Measurements from ENCODE around the gene CCDC27. TPM values are rescaled to one million over a fixed set of nuclear protein-coding genes. Genes with fewer than 3 reads are reported as not detected.

The CCDC27 gene
- total RNA-seq, 3 donors from 2014 or later, result not detected

DNA sequence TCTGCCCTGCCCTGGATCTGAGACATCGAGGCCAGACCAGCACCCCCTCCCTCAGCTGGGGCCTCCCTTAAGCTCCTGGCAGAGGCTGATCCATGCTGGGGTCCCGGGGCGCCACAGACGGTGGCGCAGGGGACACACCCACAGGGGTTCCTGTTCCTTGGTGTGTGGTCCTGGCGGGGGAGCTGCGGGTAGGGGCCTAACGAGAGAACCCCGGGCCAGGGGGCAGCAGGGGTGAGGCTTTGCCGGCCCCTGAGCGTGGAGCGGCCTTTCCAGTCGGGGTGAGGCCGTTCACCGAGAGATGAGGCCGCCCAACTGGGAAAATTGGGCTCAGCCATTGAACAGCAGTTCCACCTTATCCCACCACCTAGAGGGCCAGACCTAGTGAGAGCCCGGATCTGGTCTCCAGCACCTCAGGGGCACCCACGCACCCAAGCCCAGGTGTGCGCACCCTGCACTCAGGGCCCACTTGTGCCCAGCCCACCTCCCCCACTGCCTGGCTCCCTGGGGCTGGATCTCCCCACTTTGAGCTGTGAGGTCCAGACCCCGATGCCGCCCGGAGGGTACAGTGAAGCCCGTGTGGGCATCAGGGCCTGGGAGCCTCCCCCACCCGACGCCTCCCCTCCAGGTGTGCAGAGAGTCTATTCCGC, 45.5 kb upstream of the CCDC27 start:
- TF ChIP-seq, protein P1, sequence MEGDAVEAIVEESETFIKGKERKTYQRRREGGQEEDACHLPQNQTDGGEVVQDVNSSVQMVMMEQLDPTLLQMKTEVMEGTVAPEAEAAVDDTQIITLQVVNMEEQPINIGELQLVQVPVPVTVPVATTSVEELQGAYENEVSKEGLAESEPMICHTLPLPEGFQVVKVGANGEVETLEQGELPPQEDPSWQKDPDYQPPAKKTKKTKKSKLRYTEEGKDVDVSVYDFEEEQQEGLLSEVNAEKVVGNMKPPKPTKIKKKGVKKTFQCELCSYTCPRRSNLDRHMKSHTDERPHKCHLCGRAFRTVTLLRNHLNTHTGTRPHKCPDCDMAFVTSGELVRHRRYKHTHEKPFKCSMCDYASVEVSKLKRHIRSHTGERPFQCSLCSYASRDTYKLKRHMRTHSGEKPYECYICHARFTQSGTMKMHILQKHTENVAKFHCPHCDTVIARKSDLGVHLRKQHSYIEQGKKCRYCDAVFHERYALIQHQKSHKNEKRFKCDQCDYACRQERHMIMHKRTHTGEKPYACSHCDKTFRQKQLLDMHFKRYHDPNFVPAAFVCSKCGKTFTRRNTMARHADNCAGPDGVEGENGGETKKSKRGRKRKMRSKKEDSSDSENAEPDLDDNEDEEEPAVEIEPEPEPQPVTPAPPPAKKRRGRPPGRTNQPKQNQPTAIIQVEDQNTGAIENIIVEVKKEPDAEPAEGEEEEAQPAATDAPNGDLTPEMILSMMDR (IDR thresholded peaks at IDR 0.05), result no peak
- DNase-seq, result no peak
- ATAC-seq, result no peak
- no peaks in the 10 kb centered on the region for H3K4me1 ChIP-seq (ENCODE audit: low read depth)
- H3K36me3 ChIP-seq (ENCODE audit: low read depth), result no peaks in the 10 kb centered on the region
- no peaks in the 10 kb centered on the region for H3K9me3 ChIP-seq
- H3K4me3 ChIP-seq, result no peak overlapping the region
- intact Hi-C loops (cut with DNase I, micrococcal nuclease), result no loop called here

DNA sequence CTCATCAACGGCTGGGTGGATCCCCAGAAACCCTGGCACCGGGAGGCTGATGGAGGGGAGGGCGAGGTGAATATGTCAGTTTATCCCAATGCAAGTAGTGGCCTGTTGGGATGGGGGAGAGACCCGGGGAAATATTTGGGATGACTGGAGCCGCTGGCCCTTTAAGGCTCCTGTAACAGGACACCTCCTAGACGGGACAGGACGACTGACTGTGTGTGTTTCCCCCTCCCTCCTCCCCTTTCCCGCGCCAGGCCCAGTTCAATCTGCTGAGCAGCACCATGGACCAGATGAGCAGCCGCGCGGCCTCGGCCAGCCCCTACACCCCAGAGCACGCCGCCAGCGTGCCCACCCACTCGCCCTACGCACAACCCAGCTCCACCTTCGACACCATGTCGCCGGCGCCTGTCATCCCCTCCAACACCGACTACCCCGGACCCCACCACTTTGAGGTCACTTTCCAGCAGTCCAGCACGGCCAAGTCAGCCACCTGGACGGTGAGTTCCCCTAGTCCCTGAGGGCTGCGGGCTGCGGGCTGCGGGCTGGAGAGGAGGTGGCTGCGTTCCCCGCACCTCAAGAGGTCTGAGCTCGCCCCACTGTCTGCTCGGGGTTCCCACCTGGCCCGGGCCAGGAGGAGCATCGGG, 44.8 kb upstream of the CCDC27 start:
- Histone ChIP-seq H3K4me3 (no peak overlapping the region), H3K4me1 (ENCODE audit: low read depth) (no peaks in the 10 kb centered on the region), H3K36me3 (ENCODE audit: low read depth) (no peaks in the 10 kb centered on the region), H3K9me3 (no peaks in the 10 kb centered on the region)
- ATAC-seq, result no peak
- DNase-seq, result no peak
- TF ChIP-seq, protein P1 (IDR thresholded peaks at IDR 0.05), result no peak
- intact Hi-C loops (cut with DNase I, micrococcal nuclease), result no loop called here

DNA sequence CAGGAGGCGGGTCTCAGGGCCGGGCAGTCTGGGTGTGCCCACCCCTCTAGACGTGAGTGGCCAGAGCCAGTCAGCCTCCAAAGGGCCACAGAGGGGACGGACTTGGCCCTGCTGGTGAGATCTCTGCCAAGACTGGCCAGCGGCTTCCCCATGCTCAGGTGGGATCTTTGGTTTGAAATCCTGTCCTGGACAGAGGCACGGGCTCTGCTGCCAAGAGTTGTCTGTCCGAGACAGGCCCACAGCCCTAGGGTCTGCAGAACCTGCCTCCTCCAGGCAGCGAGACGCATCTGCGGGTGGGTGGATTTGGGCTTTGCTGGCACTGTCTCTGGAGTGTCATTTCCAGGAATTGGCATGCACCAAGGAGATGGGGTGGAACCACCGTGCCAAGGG, 44.3 kb upstream of the CCDC27 start:
- Histone ChIP-seq H3K4me1 (ENCODE audit: low read depth) (no peaks in the 10 kb centered on the region), H3K36me3 (ENCODE audit: low read depth) (no peaks in the 10 kb centered on the region), H3K9me3 (no peaks in the 10 kb centered on the region), H3K4me3 (no peak overlapping the region)
- DNase-seq (no peak), ATAC-seq (no peak)
- TF ChIP-seq, protein P1 (IDR thresholded peaks at IDR 0.05), result no peak
- intact Hi-C loops (cut with DNase I, micrococcal nuclease), result no loop called here

DNA sequence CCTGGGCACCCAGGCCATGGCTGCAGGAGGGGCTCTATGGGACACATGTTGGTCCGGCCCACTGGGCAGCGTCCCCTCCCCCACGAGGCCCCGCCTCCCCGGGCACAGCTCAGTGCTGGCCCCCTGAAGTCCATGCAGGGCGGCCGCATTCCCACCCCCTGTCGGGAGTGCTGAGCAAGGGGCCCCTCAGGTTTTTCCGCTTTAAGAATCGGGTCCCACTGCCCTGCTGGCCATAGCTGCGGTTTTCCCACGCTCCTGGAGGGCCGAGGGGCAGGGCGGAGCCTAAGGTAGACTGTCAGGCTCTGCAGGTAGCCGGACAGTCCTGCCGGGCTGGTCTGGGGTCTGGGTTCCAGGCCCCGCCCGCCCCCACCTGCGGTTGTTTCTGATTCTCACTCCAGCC, 43.5 kb upstream of the CCDC27 start:
- TF ChIP-seq, protein P1 (IDR thresholded peaks at IDR 0.05), result no peak
- intact Hi-C loops (cut with DNase I, micrococcal nuclease), result no loop called here
- Histone ChIP-seq H3K4me1 (ENCODE audit: low read depth) (no peaks in the 10 kb centered on the region), H3K4me3 (no peak overlapping the region), H3K9me3 (no peaks in the 10 kb centered on the region), H3K36me3 (ENCODE audit: low read depth) (no peaks in the 10 kb centered on the region)
- ATAC-seq (no peak), DNase-seq (no peak)

DNA sequence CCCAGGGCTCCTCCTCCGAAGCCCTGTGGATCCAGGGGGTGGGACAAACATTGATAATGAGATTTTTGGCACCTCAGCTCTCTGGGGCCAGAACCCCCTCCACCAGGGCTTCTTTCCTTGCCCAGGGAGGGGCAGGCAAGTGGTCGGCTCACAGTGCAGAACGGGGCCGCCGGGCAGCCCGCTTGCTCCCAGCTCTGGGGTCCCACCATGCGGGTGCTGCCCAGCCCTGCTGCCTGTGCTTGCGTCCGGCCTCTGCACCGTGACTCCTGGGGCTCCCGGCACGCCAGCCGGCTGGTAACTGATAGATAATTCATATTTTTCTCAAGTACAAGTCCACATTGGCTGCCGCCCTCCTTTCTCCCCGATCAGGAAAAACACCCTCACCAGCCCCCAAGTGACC, 42.0 kb upstream of the CCDC27 start:
- H3K4me1 ChIP-seq (ENCODE audit: low read depth), result no peaks in the 10 kb centered on the region
- ATAC-seq, result no peak
- H3K9me3 ChIP-seq, result no peaks in the 10 kb centered on the region
- no peak for DNase-seq
- no peaks in the 10 kb centered on the region for H3K36me3 ChIP-seq (ENCODE audit: low read depth)
- TF ChIP-seq, protein P1 (IDR thresholded peaks at IDR 0.05), result no peak
- H3K4me3 ChIP-seq, result no peak overlapping the region
- intact Hi-C loops (cut with DNase I, micrococcal nuclease), result no loop called here
